Panc1 (cell line): ENCODE data around the gene DACT1. TPM values are rescaled to one million over a fixed set of nuclear protein-coding genes. Genes with fewer than 3 reads are reported as not detected.

Experiments
- ATAC-seq: fragments of 200-7000 bp; cut with Tn5 transposase; 2 replicates; pipeline ENCODE4 v1.9.1; 2020; ENCODE audit warnings: mild to moderate bottlenecking, moderate library complexity
- BruUV-seq: library from RNA; stranded (reverse); fragments of 400-500 nt; replicated peaks from 2 replicates; lab custom pipeline; 2021; lab: Mats Ljungman, UMichigan
- CTCF ChIA-PET: fragments of 300-600 bp; sonication (Branson Sonifier 250); formaldehyde crosslinking; loops from one replicate; lab custom pipeline; 2022; ENCODE audit warnings: antibody characterized with exemption; lab: Charles Lee
- POLR2A ChIA-PET: fragments of 300-600 bp; sonication (Branson Sonifier 250); formaldehyde crosslinking; loops from one replicate; lab custom pipeline; 2022; ENCODE audit warnings: antibody characterized with exemption; lab: Charles Lee
- DNase-seq: peaks from one replicate; pipeline ENCODE4 v3.0.0-alpha.2; 2010; ENCODE audit warnings: low read depth, low spot score
- H3K27ac ChIP-seq: 2 replicates; pipeline ENCODE4 v1.5.1; 2011; ENCODE audit warnings: mild to moderate bottlenecking, low read length, inconsistent platforms
- H3K27me3 ChIP-seq: fragments of 200-500 bp; sonication (Bioruptor generic); 2 replicates; pipeline ENCODE4 v1.6.0; 2014; ENCODE audit warnings: low read length, inconsistent platforms; ENCODE audit not compliant: control insufficient read depth, insufficient read depth
- H3K36me3 ChIP-seq: fragments of 200-500 bp; sonication (Bioruptor generic); 2 replicates; pipeline ENCODE4 v1.5.1; 2014; ENCODE audit warnings: inconsistent platforms, mild to moderate bottlenecking, low read length, moderate library complexity; ENCODE audit not compliant: control insufficient read depth, insufficient read depth
- H3K4me1 ChIP-seq: 2 replicates; pipeline ENCODE4 v1.5.1; 2011; ENCODE audit warnings: inconsistent platforms, mild to moderate bottlenecking, low read length, moderate library complexity; ENCODE audit not compliant: control insufficient read depth, insufficient read depth
- H3K4me3 ChIP-seq, 2 experiments: 2 replicates each; pipeline ENCODE4 v1.5.1; 2011 to 2012; ENCODE audit warnings: low read depth in 2 of 2, low read length in 2 of 2, mild to moderate bottlenecking in 2 of 2, inconsistent platforms in 1 of 2, moderate library complexity in 1 of 2
- H3K9me3 ChIP-seq: fragments of 200-500 bp; sonication (Bioruptor generic); 2 replicates; pipeline ENCODE4 v1.5.1; 2014; ENCODE audit warnings: low read depth, mild to moderate bottlenecking, inconsistent platforms, low read length, moderate library complexity; ENCODE audit not compliant: control insufficient read depth, insufficient read depth
- POLR2AphosphoS5 ChIP-seq: IDR thresholded peaks from 2 replicates; pipeline ENCODE4 v1.6.1; 2012; ENCODE audit warnings: mild to moderate bottlenecking, low read depth, low read length, moderate library complexity
- SIN3A ChIP-seq: IDR thresholded peaks from 2 replicates; pipeline ENCODE4 v1.6.1; 2012; ENCODE audit warnings: low read depth, mild to moderate bottlenecking, low read length, moderate library complexity, borderline replicate concordance; ENCODE audit not compliant: insufficient read depth
- TCF7L2 ChIP-seq: IDR thresholded peaks from 2 replicates; pipeline ENCODE4 v1.6.1; 2011; ENCODE audit warnings: mild to moderate bottlenecking, low read depth, low read length, inconsistent platforms
- in situ Hi-C: cut with HindIII; loops from 2 replicates; pipeline ENCODE4 v1.10.0; 2016; ENCODE audit warnings: low sequenced_read_pairs, low pct_unique_long_range_greater_than_20kb
- intact Hi-C: fragments of 100-400 bp; cut with micrococcal nuclease; formaldehyde crosslinking; loops from one replicate; pipeline ENCODE4 v1.10.0; 2022; ENCODE audit not compliant: unreplicated experiment
- total RNA-seq: library from RNA; stranded (reverse); gene quantifications from one replicate; pipeline ENCODE4 v1.2.1, GENCODE V29; 2021; ENCODE audit not compliant: unreplicated experiment
- TF ChIP-seq, protein P1 (sequence below): fragments of 450-650 bp; IDR thresholded peaks from 2 replicates; pipeline ENCODE4 v1.5.1; 2017; ENCODE audit warnings: mild to moderate bottlenecking
- TF ChIP-seq, protein P2 (sequence below), 2 experiments: IDR thresholded peaks; 2 replicates each; pipeline ENCODE4 v1.6.1; 2011 to 2012; ENCODE audit warnings: low read depth in 2 of 2, control low read depth in 1 of 2, low read length in 1 of 2, mild to moderate bottlenecking in 1 of 2, moderate library complexity in 1 of 2; ENCODE audit not compliant: insufficient read depth in 1 of 2

DACT1 gene
- total RNA-seq, 1 experiment from 2014 or later: 0.15 TPM

DNA sequence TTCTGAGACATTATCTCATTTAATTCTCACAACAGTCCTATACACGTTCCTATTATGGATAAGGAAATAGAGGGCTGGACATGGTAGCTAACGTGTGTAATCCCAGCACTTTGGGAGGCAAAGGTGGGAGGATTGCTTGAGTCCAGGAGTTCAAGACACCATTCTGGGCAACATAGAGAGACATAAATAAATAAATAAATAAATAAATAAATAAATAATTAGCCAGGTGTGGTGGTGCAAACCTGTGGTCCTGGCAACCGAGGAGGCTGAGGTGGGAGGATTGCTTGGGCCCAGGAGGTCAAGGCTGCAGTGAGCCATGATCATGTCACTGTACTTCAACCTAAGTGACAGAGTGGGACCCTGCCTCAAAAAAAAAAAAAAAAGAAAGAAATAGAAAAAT, 22.6 kb downstream of the DACT1 start:
- H3K36me3 ChIP-seq: no peaks in the 10 kb centered on the region
- H3K27me3 ChIP-seq: peaks cover 2% of the 10 kb centered on the region; the same call in 1 of the 2 replicates
- no peak for DNase-seq
- no peak overlapping the region for H3K4me3 ChIP-seq
- CTCF ChIA-PET: no interaction called here
- in situ Hi-C loops: no loop called here
- POLR2A ChIA-PET: no interaction called here
- intact Hi-C loops: no loop called here
- BruUV-seq: no TSS peak
- ATAC-seq: no peak
- no peaks in the 10 kb centered on the region for H3K4me1 ChIP-seq
- no peaks in the 10 kb centered on the region for H3K9me3 ChIP-seq
- no peak for TF ChIP-seq SIN3A
- no peak for TF ChIP-seq TCF7L2
- TF ChIP-seq, protein P1, sequence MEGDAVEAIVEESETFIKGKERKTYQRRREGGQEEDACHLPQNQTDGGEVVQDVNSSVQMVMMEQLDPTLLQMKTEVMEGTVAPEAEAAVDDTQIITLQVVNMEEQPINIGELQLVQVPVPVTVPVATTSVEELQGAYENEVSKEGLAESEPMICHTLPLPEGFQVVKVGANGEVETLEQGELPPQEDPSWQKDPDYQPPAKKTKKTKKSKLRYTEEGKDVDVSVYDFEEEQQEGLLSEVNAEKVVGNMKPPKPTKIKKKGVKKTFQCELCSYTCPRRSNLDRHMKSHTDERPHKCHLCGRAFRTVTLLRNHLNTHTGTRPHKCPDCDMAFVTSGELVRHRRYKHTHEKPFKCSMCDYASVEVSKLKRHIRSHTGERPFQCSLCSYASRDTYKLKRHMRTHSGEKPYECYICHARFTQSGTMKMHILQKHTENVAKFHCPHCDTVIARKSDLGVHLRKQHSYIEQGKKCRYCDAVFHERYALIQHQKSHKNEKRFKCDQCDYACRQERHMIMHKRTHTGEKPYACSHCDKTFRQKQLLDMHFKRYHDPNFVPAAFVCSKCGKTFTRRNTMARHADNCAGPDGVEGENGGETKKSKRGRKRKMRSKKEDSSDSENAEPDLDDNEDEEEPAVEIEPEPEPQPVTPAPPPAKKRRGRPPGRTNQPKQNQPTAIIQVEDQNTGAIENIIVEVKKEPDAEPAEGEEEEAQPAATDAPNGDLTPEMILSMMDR: no peak
- no peak for TF ChIP-seq POLR2AphosphoS5
- TF ChIP-seq, protein P2, sequence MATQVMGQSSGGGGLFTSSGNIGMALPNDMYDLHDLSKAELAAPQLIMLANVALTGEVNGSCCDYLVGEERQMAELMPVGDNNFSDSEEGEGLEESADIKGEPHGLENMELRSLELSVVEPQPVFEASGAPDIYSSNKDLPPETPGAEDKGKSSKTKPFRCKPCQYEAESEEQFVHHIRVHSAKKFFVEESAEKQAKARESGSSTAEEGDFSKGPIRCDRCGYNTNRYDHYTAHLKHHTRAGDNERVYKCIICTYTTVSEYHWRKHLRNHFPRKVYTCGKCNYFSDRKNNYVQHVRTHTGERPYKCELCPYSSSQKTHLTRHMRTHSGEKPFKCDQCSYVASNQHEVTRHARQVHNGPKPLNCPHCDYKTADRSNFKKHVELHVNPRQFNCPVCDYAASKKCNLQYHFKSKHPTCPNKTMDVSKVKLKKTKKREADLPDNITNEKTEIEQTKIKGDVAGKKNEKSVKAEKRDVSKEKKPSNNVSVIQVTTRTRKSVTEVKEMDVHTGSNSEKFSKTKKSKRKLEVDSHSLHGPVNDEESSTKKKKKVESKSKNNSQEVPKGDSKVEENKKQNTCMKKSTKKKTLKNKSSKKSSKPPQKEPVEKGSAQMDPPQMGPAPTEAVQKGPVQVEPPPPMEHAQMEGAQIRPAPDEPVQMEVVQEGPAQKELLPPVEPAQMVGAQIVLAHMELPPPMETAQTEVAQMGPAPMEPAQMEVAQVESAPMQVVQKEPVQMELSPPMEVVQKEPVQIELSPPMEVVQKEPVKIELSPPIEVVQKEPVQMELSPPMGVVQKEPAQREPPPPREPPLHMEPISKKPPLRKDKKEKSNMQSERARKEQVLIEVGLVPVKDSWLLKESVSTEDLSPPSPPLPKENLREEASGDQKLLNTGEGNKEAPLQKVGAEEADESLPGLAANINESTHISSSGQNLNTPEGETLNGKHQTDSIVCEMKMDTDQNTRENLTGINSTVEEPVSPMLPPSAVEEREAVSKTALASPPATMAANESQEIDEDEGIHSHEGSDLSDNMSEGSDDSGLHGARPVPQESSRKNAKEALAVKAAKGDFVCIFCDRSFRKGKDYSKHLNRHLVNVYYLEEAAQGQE (IDR thresholded peaks at IDR 0.05; ENCODE audit: insufficient read depth in 1 of 2, low read depth in 2 of 2, low read length in 1 of 2): no peak
- no peak overlapping the region for H3K27ac ChIP-seq

DNA sequence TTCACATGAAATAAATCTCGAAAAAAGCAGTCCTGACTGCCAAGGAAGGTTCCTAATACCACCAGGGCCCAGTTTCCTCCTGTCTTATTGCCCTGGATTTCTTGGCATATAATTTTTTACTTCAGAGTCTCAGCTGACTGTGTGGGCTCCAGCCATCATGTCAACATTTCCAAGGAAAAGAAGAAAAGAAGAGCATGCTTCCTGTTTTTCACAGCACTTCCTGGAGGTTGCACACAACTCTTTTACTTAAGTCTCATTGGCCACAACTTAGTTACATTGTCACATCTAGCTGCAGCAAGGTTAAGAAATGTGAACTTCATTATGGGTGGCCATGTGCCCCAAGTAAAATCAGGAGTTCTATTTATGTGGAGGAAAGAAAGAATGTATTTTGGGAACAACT, 24.3 kb downstream of the DACT1 start:
- TF ChIP-seq POLR2AphosphoS5: no peak
- TF ChIP-seq TCF7L2: no peak
- TF ChIP-seq, protein P2 (IDR thresholded peaks at IDR 0.05; ENCODE audit: insufficient read depth in 1 of 2, low read depth in 2 of 2, low read length in 1 of 2): no peak
- TF ChIP-seq, protein P1: no peak
- no peak for TF ChIP-seq SIN3A
- H3K9me3 ChIP-seq: no peaks in the 10 kb centered on the region
- H3K27me3 ChIP-seq: peaks cover 2% of the 10 kb centered on the region; the same call in 1 of the 2 replicates
- no peaks in the 10 kb centered on the region for H3K4me1 ChIP-seq
- intact Hi-C loops: no loop called here
- ChIA-PET POLR2A (no interaction called here), CTCF (no interaction called here)
- H3K36me3 ChIP-seq: no peaks in the 10 kb centered on the region
- DNase-seq: no peak
- in situ Hi-C loops: no loop called here
- no peak overlapping the region for H3K4me3 ChIP-seq
- no peak overlapping the region for H3K27ac ChIP-seq
- no TSS peak for BruUV-seq
- ATAC-seq: no peak
